ENCODE measurements around the gene FRMD4B. TPM values are rescaled to one million over a fixed set of nuclear protein-coding genes. Genes with fewer than 3 reads are reported as not detected.

The FRMD4B gene
- under 0.01 and 0.16 TPM in 2 replicates for total RNA-seq

DNA sequence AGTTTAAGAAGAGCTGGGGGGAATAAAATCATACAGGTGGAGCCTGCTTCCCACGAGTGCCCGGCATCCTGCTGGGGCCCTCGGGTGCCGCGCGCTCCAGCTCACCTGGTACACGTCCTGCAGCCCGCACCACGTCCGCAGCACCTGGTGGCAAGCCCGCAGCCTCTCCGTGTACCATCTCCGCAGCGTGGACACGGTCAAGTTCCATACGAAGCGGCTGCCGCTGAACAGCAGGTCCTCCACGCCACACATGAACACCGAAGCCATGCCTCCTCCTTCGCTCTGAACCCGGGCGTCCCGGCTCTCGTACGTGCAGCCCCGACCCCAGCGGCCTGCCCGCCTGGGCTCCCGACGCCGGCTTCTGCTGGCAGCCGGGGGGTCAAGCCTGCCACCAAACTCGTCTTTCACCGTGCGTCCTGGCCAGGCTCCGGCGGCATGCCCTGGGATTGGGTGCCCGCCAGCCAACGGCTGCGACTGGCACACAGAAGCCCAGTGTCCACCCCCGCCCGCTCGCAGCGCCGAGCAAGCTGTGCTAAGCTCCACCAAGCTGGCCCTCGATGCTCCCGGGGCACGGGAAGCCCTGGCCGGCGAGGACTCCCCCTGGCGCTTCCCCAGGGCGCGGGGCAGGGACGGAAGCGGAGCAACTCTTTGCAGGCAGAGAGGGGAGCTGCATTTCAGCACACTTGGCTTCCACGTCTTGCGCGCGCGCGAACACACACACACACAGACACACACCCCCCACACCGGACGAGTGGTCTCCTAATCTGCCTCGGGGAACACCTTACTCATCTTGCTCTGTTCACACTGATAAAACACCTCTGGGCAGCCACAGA is at the start of gene FRMD4B:
TSS of gene FRMD4B (minus strand) at position 366 of the 833 bp plus-strand sequence. CDS start at position 267, 99 bp downstream.

DNA sequence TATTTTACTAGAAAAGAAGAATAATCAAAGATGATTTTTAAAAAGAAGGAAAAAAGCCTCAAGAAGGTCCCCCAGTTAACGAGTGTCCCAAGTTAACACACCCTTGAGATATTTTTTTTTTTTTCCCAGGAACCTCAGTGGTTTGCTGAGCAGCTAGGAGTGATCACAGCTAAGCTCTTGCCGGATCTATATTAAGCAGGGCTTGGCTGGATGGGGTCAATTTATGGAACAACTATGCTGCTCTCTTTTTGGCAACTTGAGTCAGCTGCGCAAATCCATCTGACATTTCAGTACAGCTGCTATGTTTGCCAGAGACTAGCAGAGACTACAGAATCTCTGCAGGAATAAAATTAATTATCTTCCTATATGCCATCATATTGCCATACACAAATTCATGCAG is 263.5 kb downstream of the FRMD4B start, which contains the start of gene LMOD3:
TSS of gene LMOD3 (minus strand) at position 193 of the 400 bp plus-strand sequence. CDS start 209 bp downstream, outside the sequence.

Measured in bronchial smooth muscle cell (primary cell).